CD4-positive, alpha-beta T cell treated with Interleukin-10 for 1 hour (primary cell): ENCODE results near the gene BCL6B.
"Not testable (repeated sequence)": the region's sequence is repeated elsewhere in the genome, so short reads cannot be mapped to it uniquely, and the experiment has no call there.

ENCODE experiments used
- DNase-seq: peaks from one replicate; pipeline ENCODE4 v3.0.0-alpha.2; 2020

Gene BCL6B

GRCh38 chr17:7029659-7030058 lies 6.8 kb downstream of the BCL6B start:
- DNase-seq, result peak; percentile 58

- DNase-seq, result peak; percentile 74
Measured at GRCh38 chr17:7034955-7035590, 12.2 kb downstream of the BCL6B start.

GRCh38 chr17:7035591-7036368 lies 12.9 kb downstream of the BCL6B start, which contains the start of gene SLC16A13:
SLC16A13 (plus strand) TSS chr17:7036015; CDS start chr17:7036383, 368 bp downstream.
- DNase-seq, result peak; percentile 99

- no peak for DNase-seq
Measured at GRCh38 chr17:7038025-7038862, 15.4 kb downstream of the BCL6B start.

GRCh38 chr17:7039832-7040231 lies 17.0 kb downstream of the BCL6B start:
- no peak for DNase-seq

- DNase-seq, result peak; percentile 40
Measured at GRCh38 chr17:7041607-7042500, 19.0 kb downstream of the BCL6B start.

- DNase-seq, result peak; percentile 55
Measured at GRCh38 chr17:7042501-7043181, 19.8 kb downstream of the BCL6B start.

GRCh38 chr17:7043182-7043496 lies 20.3 kb downstream of the BCL6B start:
- DNase-seq, result no peak

GRCh38 chr17:7043497-7044198 lies 20.8 kb downstream of the BCL6B start, which contains the start of gene SLC16A11:
SLC16A11 (minus strand) TSS chr17:7044092; CDS start chr17:7043513, 579 bp downstream.
- peak; percentile 28 for DNase-seq

- DNase-seq, result peak; percentile 85
Measured at GRCh38 chr17:7045492-7046126, 22.8 kb downstream of the BCL6B start.

GRCh38 chr17:7046127-7046724 lies 23.4 kb downstream of the BCL6B start:
- peak; percentile 49 for DNase-seq

- DNase-seq, result peak; percentile 91
Measured at GRCh38 chr17:7046725-7047397, 24.0 kb downstream of the BCL6B start.

GRCh38 chr17:7047566-7047965 lies 24.7 kb downstream of the BCL6B start:
- no peak for DNase-seq

GRCh38 chr17:7048968-7049367 lies 26.1 kb downstream of the BCL6B start:
- DNase-seq, result no peak

- not testable (repeated sequence) for DNase-seq
Measured at GRCh38 chr17:7050583-7050982, 27.7 kb downstream of the BCL6B start.

- no peak for DNase-seq
Measured at GRCh38 chr17:7056386-7056785, 33.5 kb downstream of the BCL6B start.

GRCh38 chr17:7058831-7059447 lies 36.1 kb downstream of the BCL6B start:
- no peak for DNase-seq

GRCh38 chr17:7060165-7060891 lies 37.5 kb downstream of the BCL6B start:
- DNase-seq, result no peak
